Activated B cell treated with CpG ODN at 0.5 μM for 24 hours (primary cell): ENCODE measurements around the gene CDHR4. TPM values are rescaled to one million over a fixed set of nuclear protein-coding genes. Genes with fewer than 3 reads are reported as not detected.

Experiments used
- ATAC-seq: fragments of 200-7000 bp; cut with Tn5 transposase; one replicate; pipeline ENCODE4 v1.10.0; 2021; ENCODE audit warnings: low read depth, mild to moderate bottlenecking, moderate library complexity
- CTCF ChIA-PET: fragments of 350-600 bp; sonication (Branson Sonifier 250); formaldehyde crosslinking; loops from one replicate; lab custom pipeline; 2021; ENCODE audit warnings: antibody characterized with exemption; lab: Charles Lee
- POLR2A ChIA-PET: fragments of 350-600 bp; sonication (Branson Sonifier 250); formaldehyde crosslinking; loops from one replicate; lab custom pipeline; 2021; ENCODE audit warnings: antibody characterized with exemption; lab: Charles Lee
- DNase-seq: peaks from one replicate; pipeline ENCODE4 v3.0.0; 2022
- H3K27ac Mint-ChIP-seq: one replicate; pipeline ENCODE4 v1.8.0; 2020; ENCODE audit warnings: mixed read lengths
- H3K27me3 Mint-ChIP-seq: one replicate; pipeline ENCODE4 v1.8.0; 2021; ENCODE audit warnings: mixed read lengths
- H3K36me3 Mint-ChIP-seq: one replicate; pipeline ENCODE4 v1.8.0; 2021; ENCODE audit warnings: low read depth, mixed read lengths
- H3K4me1 Mint-ChIP-seq: one replicate; pipeline ENCODE4 v1.8.0; 2021; ENCODE audit warnings: mixed read lengths
- H3K4me3 Mint-ChIP-seq: one replicate; pipeline ENCODE4 v1.8.0; 2020; ENCODE audit warnings: mild to moderate bottlenecking, mixed read lengths
- H3K9me3 Mint-ChIP-seq: one replicate; pipeline ENCODE4 v1.8.0; 2020; ENCODE audit warnings: mixed read lengths
- CTCF ChIP-seq: fragments of 200-600 bp; IDR thresholded peaks from one replicate; pipeline ENCODE4 v1.8.0; 2022; ENCODE audit warnings: antibody characterized with exemption, mild to moderate bottlenecking
- intact Hi-C: fragments of 100-400 bp; cut with micrococcal nuclease; formaldehyde crosslinking; loops from one replicate; pipeline ENCODE4 v1.15.1; 2024
- total RNA-seq: library from RNA; stranded (reverse); gene quantifications from 2 replicates; pipeline ENCODE4 v1.2.3, GENCODE V29; 2022

The CDHR4 gene
- total RNA-seq, 1 donor from 2014 or later: not detected

- CTCF ChIA-PET: interaction anchor here (0.9 to 10.9 kb wide), 7 partner anchors 9 to 265 kb away, joined by 3 to 238 read pairs (median 8); partner anchors contain the start of genes AMIGO3 and UBA7
- H3K9me3 Mint-ChIP-seq: no peaks in the 10 kb centered on the region
- TF ChIP-seq CTCF: no peak
- no peaks in the 10 kb centered on the region for H3K27me3 Mint-ChIP-seq
- peaks cover 11% of the 10 kb centered on the region for H3K36me3 Mint-ChIP-seq
- H3K27ac Mint-ChIP-seq: peak overlapping the region; percentile 92
- intact Hi-C loops: loop anchor here (1.0 to 10.0 kb wide), 4 partner anchors 9 to 490 kb away; partner anchors contain the start of genes GNAI2, HYAL3, IFRD2 and IP6K1
- ATAC-seq: peak; percentile 3
- POLR2A ChIA-PET: interaction anchor here (0.9 to 7.3 kb wide), 10 partner anchors 12 to 545 kb away, joined by 3 to 138 read pairs (median 9); partner anchors contain the start of genes GMPPB, IP6K1, MON1A and RBM6
- peak; percentile 29 for DNase-seq
- H3K4me3 Mint-ChIP-seq: peak overlapping the region; percentile 92
- peaks cover 62% of the 10 kb centered on the region for H3K4me1 Mint-ChIP-seq
Measured at GRCh38 chr3:49804141-49805041, 4.7 kb upstream of the CDHR4 start.

GRCh38 chr3:49803465-49804140, 3.9 kb upstream of the CDHR4 start:
- POLR2A ChIA-PET: interaction anchor here (0.6 to 7.3 kb wide), 16 partner anchors 13 to 464 kb away, joined by 3 to 138 read pairs (median 6); partner anchors contain the start of genes IP6K1, MON1A, RBM5 and RBM6
- no peak for TF ChIP-seq CTCF
- H3K9me3 Mint-ChIP-seq: no peaks in the 10 kb centered on the region
- intact Hi-C loops: loop anchor here (1.0 to 10.0 kb wide), 5 partner anchors 13 to 491 kb away; partner anchors contain the start of genes GNAI2, HYAL3, IFRD2 and NAA80
- ATAC-seq: peak; percentile 15
- no peaks in the 10 kb centered on the region for H3K27me3 Mint-ChIP-seq
- H3K4me3 Mint-ChIP-seq: peak overlapping the region; percentile 92
- H3K4me1 Mint-ChIP-seq: peaks cover 55% of the 10 kb centered on the region
- H3K27ac Mint-ChIP-seq: peak overlapping the region; percentile 92
- peak; percentile 62 for DNase-seq
- CTCF ChIA-PET: interaction anchor here (0.9 to 10.9 kb wide), 8 partner anchors 8 to 264 kb away, joined by 3 to 238 read pairs (median 7); partner anchors contain the start of gene UBA7
- H3K36me3 Mint-ChIP-seq: peaks cover 6% of the 10 kb centered on the region

- H3K4me3 Mint-ChIP-seq: peak within 1 kb of the TSS; percentile 92
- intact Hi-C loops: loop anchor here (1.0 to 10.0 kb wide), 11 partner anchors 14 to 492 kb away; partner anchors contain the start of genes AMIGO3, GNAI2, HYAL3 and IFRD2
- H3K27me3 Mint-ChIP-seq: no peaks in the 10 kb centered on the region
- H3K9me3 Mint-ChIP-seq: no peaks in the 10 kb centered on the region
- DNase-seq: peak; percentile 82
- peak; percentile 68 for ATAC-seq
- H3K4me1 Mint-ChIP-seq: peaks cover 48% of the 10 kb centered on the region
- H3K36me3 Mint-ChIP-seq: peaks cover 4% of the 10 kb centered on the region
- POLR2A ChIA-PET: interaction anchor here (0.6 to 7.3 kb wide), 19 partner anchors 14 to 463 kb away, joined by 3 to 138 read pairs (median 5); partner anchors contain the start of genes IP6K1, MON1A, RBM5 and RBM6
- TF ChIP-seq CTCF: peak; percentile 45
- H3K27ac Mint-ChIP-seq: peak within 1 kb of the TSS; percentile 92
- CTCF ChIA-PET: interaction anchor here (0.9 to 10.9 kb wide), 9 partner anchors 8 to 263 kb away, joined by 3 to 238 read pairs (median 5); partner anchors contain the start of gene UBA7
Measured at GRCh38 chr3:49802719-49803464, 3.2 kb upstream of the CDHR4 start, which contains the start of gene INKA1. INKA1 (plus strand) TSS chr3:49803261; CDS start chr3:49803393, 132 bp downstream.

- H3K4me3 Mint-ChIP-seq: no peak overlapping the region
- H3K27ac Mint-ChIP-seq: no peak overlapping the region
- peaks cover 31% of the 10 kb centered on the region for H3K4me1 Mint-ChIP-seq
- no peaks in the 10 kb centered on the region for H3K27me3 Mint-ChIP-seq
- DNase-seq: no peak
- peaks cover 4% of the 10 kb centered on the region for H3K36me3 Mint-ChIP-seq
- ChIA-PET POLR2A (interaction anchor here (7.0 to 7.3 kb wide), 2 partner anchors 15 to 39 kb away, joined by 106 to 138 read pairs; partner anchors contain the start of gene UBA7), CTCF (interaction anchor here (1.0 to 10.9 kb wide), 4 partner anchors 10 to 38 kb away, joined by 3 to 238 read pairs (median 16); partner anchors contain the start of gene UBA7)
- H3K9me3 Mint-ChIP-seq: no peaks in the 10 kb centered on the region
- no peak for TF ChIP-seq CTCF
- ATAC-seq: no peak
- intact Hi-C loops: loop anchor here (10.0 kb wide), 2 partner anchors 434 to 494 kb away; partner anchors contain the start of genes GNAI2, HYAL3, IFRD2 and NAA80
Measured at GRCh38 chr3:49801160-49801559, 1.5 kb upstream of the CDHR4 start.
